Smooth muscle cell (in vitro differentiated cells): ENCODE data around the gene BMPR1A. TPM values are rescaled to one million over a fixed set of nuclear protein-coding genes. Genes with fewer than 3 reads are reported as not detected.

Experiments
- DNase-seq: peaks from one replicate; lab custom pipeline; 2025; ENCODE audit not compliant: unreplicated experiment; lab: John Stamatoyannopoulos, UW
- H2AFZ ChIP-seq: fragments of 200-600 bp; sonication (generic); 2 replicates; pipeline ENCODE4 v1.6.0; 2016; ENCODE audit warnings: antibody characterized with exemption, low read depth, mild to moderate bottlenecking
- H3F3A ChIP-seq: fragments of 200-600 bp; sonication (generic); 2 replicates; pipeline ENCODE4 v1.6.0; 2017; ENCODE audit warnings: antibody characterized with exemption, low read depth
- H3K27ac ChIP-seq: fragments of 200-600 bp; sonication (generic); 2 replicates; pipeline ENCODE4 v1.5.1; 2016; ENCODE audit warnings: low read depth, mild to moderate bottlenecking
- H3K27me3 ChIP-seq: fragments of 200-600 bp; sonication (generic); 2 replicates; pipeline ENCODE4 v1.6.1; 2016; ENCODE audit warnings: low read depth, mild to moderate bottlenecking
- H3K36me3 ChIP-seq: fragments of 200-600 bp; sonication (generic); 2 replicates; pipeline ENCODE4 v1.5.1; 2016; ENCODE audit warnings: low read depth
- H3K4me1 ChIP-seq: fragments of 200-600 bp; sonication (generic); 2 replicates; pipeline ENCODE4 v1.5.1; 2016; ENCODE audit warnings: low read depth
- H3K4me2 ChIP-seq: fragments of 200-600 bp; sonication (generic); 2 replicates; pipeline ENCODE4 v1.6.0; 2016; ENCODE audit warnings: mild to moderate bottlenecking
- H3K4me3 ChIP-seq: fragments of 200-600 bp; sonication (generic); 2 replicates; pipeline ENCODE4 v1.5.1; 2016; ENCODE audit warnings: mild to moderate bottlenecking
- H3K79me2 ChIP-seq: fragments of 200-600 bp; sonication (generic); 2 replicates; pipeline ENCODE4 v1.6.0; 2016; ENCODE audit warnings: low read depth, mild to moderate bottlenecking
- H3K9ac ChIP-seq: fragments of 200-600 bp; sonication (generic); 2 replicates; pipeline ENCODE4 v1.6.0; 2016; ENCODE audit warnings: low read depth
- H3K9me3 ChIP-seq: fragments of 200-600 bp; sonication (generic); replicated peaks from 2 replicates; pipeline ENCODE4 v1.5.1; 2016; ENCODE audit warnings: low read depth
- H4K20me1 ChIP-seq: fragments of 200-600 bp; sonication (generic); 2 replicates; pipeline ENCODE4 v1.6.0; 2016; ENCODE audit warnings: low read depth
- WGBS: methylation state at CpG from one replicate; pipeline ENCODE4 v1.1.7; 2016; ENCODE audit warnings: low lambda C conversion rate; 5-methylcytosine and 5-hydroxymethylcytosine counted together
- polyA plus RNA-seq: library from polyadenylated mRNA; unstranded; fragments of >200 nt; fragmentation: Nextera tagmentation; extraction: Ambion mirVana; gene quantifications from 2 replicates; pipeline ENCODE4 v1.2.1, GENCODE V29; 2016
- total RNA-seq: library from RNA; depleted of rRNA; stranded (reverse); fragments of >200 nt; gene quantifications from 2 replicates; pipeline ENCODE4 v1.2.3, GENCODE V29; 2014
- TF ChIP-seq, protein P1 (sequence below): fragments of 200-600 bp; sonication (generic); IDR thresholded peaks from 2 replicates; pipeline ENCODE4 v1.5.1; 2017; ENCODE audit warnings: borderline replicate concordance, mild to moderate bottlenecking, antibody characterized with exemption; ENCODE audit not compliant: insufficient read depth, poor library complexity, severe bottlenecking

The BMPR1A gene
- total and polyA plus RNA-seq, 2 experiments from 2014 or later, result 15.5 to 80.9 TPM

GRCh38 chr10:86836044-86836443, 79.6 kb downstream of the BMPR1A start:
- Histone ChIP-seq H2AFZ (no peak overlapping the region), H3K4me1 (peaks cover 5% of the 10 kb centered on the region), H3K4me2 (no peak overlapping the region), H3K27ac (no peak overlapping the region), H3K79me2 (peaks cover 85% of the 10 kb centered on the region), H3K36me3 (peaks cover under 1% of the 10 kb centered on the region), H3K9ac (no peak overlapping the region), H3F3A (no peaks in the 10 kb centered on the region), H3K27me3 (no peaks in the 10 kb centered on the region), H3K9me3 (no peaks in the 10 kb centered on the region), H3K4me3 (no peak overlapping the region), H4K20me1 (peaks cover 98% of the 10 kb centered on the region)
- WGBS, result 38% methylated on average over 1 of the region's 1 CpG
- no peak for DNase-seq
- TF ChIP-seq, protein P1, sequence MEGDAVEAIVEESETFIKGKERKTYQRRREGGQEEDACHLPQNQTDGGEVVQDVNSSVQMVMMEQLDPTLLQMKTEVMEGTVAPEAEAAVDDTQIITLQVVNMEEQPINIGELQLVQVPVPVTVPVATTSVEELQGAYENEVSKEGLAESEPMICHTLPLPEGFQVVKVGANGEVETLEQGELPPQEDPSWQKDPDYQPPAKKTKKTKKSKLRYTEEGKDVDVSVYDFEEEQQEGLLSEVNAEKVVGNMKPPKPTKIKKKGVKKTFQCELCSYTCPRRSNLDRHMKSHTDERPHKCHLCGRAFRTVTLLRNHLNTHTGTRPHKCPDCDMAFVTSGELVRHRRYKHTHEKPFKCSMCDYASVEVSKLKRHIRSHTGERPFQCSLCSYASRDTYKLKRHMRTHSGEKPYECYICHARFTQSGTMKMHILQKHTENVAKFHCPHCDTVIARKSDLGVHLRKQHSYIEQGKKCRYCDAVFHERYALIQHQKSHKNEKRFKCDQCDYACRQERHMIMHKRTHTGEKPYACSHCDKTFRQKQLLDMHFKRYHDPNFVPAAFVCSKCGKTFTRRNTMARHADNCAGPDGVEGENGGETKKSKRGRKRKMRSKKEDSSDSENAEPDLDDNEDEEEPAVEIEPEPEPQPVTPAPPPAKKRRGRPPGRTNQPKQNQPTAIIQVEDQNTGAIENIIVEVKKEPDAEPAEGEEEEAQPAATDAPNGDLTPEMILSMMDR, result no peak

- Histone ChIP-seq H3K4me2 (no peak overlapping the region), H3K4me1 (peaks cover 5% of the 10 kb centered on the region), H3F3A (no peaks in the 10 kb centered on the region), H2AFZ (no peak overlapping the region), H4K20me1 (peaks cover 96% of the 10 kb centered on the region), H3K4me3 (no peak overlapping the region), H3K79me2 (peaks cover 78% of the 10 kb centered on the region), H3K9me3 (no peaks in the 10 kb centered on the region), H3K36me3 (peaks cover 6% of the 10 kb centered on the region), H3K27me3 (no peaks in the 10 kb centered on the region), H3K9ac (no peak overlapping the region), H3K27ac (no peak overlapping the region)
- no peak for DNase-seq
- TF ChIP-seq, protein P1, result no peak
- 58% methylated on average over 7 of the region's 7 CpGs for WGBS
Observed at GRCh38 chr10:86837663-86838062, 81.2 kb downstream of the BMPR1A start.

DNA sequence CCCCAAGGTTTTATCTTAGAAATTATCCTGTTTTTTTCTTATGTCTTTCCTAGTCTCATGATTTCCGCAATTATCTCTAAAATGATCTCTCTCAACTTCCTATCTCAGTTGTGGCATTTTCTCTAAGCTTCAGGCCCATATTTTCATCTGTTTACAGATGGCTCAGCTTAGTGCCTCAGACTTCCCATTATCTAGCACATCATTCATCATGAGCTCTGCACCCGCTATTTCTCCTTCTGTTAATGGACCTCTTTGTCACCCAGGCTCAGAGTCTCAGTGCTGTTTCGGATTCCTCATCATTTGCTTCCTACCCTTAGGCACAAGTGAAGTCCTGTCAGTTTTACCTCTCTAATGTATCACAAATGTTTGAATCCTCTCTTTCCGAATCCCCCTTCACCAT, 84.1 kb downstream of the BMPR1A start:
- no peak for DNase-seq
- Histone ChIP-seq H3K27ac (no peak overlapping the region), H2AFZ (no peak overlapping the region), H3K9ac (no peak overlapping the region), H3K9me3 (no peaks in the 10 kb centered on the region), H3K4me2 (no peak overlapping the region), H3K36me3 (peaks cover 6% of the 10 kb centered on the region), H3K27me3 (no peaks in the 10 kb centered on the region), H3F3A (no peaks in the 10 kb centered on the region), H3K4me3 (no peak overlapping the region), H4K20me1 (peaks cover 78% of the 10 kb centered on the region), H3K4me1 (peaks cover 5% of the 10 kb centered on the region), H3K79me2 (peaks cover 50% of the 10 kb centered on the region)
- TF ChIP-seq, protein P1, result no peak
- 27% methylated on average over 4 of the region's 4 CpGs for WGBS

DNA sequence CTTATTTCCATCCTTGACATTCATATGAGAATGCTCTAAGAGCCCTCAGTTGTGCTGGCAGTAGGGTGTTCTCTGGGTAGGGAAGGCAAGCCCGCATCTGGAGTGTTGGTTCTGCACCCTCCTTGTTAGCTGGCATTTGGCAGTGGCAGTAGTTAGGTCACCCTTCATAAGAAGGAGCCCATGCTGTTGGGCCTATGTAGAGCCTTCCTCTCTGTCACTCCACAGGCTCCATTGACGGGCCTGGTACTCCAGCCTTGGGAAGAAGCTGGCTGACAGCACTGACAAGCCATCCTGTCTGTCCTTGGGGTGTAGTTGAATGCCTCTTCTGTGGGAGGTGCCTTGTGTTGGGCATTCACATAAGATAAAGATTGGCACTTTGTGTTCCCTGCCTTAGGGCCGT, 89.7 kb downstream of the BMPR1A start:
- no peak for DNase-seq
- Histone ChIP-seq H3K4me2 (no peak overlapping the region), H3K27ac (no peak overlapping the region)

More for the DNA sequence above, 89.7 kb downstream of the BMPR1A start:
- peaks cover 52% of the 10 kb centered on the region for H4K20me1 ChIP-seq
- H3K36me3 ChIP-seq, result peaks cover 5% of the 10 kb centered on the region
- WGBS, result 93% methylated on average over 3 of the region's 3 CpGs
- H2AFZ ChIP-seq, result no peak overlapping the region
- peaks cover 4% of the 10 kb centered on the region for H3F3A ChIP-seq
- no peaks in the 10 kb centered on the region for H3K4me1 ChIP-seq
- H3K4me3 ChIP-seq, result no peak overlapping the region
- TF ChIP-seq, protein P1, result no peak
- H3K79me2 ChIP-seq, result peaks cover 15% of the 10 kb centered on the region
- H3K9me3 ChIP-seq, result no peaks in the 10 kb centered on the region
- no peak overlapping the region for H3K9ac ChIP-seq
- no peaks in the 10 kb centered on the region for H3K27me3 ChIP-seq
